GM18909 (cell line): ENCODE data around the gene SYT1.
A peak's percentile ranks its signal among the peaks of the same experiment; 100 is the strongest.
"Not testable (repeated sequence)": the region's sequence is repeated elsewhere in the genome, so short reads cannot be mapped to it uniquely, and the experiment has no call there.

Source experiments
- ATAC-seq: cut with Tn5 transposase; IDR thresholded peaks from one replicate; pipeline ENCODE4 v1.9.1; 2021; ENCODE audit warnings: mild to moderate bottlenecking; ENCODE audit not compliant: unreplicated experiment, poor library complexity

SYT1 gene

GRCh38 chr12:78964521-78964920, 99.9 kb downstream of the SYT1 start:
- ATAC-seq: no peak

DNA sequence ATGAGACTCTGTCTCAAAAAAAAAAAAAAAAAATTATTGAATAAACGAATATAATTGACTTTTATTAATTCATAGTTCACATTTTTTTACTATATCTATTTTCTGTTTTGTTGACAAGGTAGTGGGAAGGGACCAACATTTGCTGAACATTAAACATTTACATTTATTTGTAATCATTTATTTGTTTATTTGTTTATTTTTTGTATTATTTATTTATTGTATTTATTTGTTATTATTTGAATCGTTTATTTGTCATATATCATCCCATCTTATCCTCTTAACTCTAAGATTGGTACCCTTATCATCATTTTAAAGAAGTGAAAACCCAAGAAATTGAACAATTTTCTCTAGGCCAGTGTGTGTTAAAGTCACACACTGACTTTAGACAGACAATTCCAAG, 101.5 kb downstream of the SYT1 start:
- no peak for ATAC-seq

DNA sequence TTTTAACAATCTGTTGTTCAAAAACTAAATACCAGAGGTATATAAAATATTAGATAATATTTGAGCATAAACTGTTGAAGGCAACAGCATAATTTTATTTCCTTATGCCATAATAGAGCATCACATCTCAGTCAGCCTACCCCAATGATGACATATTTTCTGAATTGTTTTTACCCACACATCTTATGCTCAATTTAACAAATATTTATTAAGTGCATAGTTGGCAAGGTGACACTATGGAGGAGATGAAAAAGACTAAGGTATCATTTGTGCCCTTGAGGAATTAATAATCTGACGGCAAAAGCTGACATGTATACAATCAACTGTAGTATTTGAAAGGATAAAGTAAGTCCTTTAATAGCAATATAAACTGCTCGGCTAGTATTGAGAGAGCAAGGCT, 102.4 kb downstream of the SYT1 start:
- no peak for ATAC-seq

- ATAC-seq: no peak
Observed at GRCh38 chr12:78968226-78968625, 103.7 kb downstream of the SYT1 start.

DNA sequence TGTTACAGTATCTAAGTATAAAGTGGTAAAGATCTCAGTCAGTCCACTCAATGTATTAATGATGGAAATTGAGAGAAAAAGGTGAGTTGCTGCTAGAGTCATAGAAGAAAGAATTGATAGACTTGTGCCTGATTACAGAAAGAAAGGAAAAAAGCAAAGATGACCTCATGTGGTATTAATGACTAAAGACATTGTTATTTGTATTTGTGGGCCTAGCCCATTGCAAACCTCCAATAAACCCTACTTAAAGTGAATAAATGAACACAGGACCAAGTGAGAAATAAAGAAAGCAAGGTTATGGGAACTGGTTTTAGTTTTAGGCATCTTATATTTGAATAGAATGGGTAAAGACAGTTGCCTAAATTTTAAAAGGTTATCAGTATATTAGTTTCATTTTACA, 105.5 kb downstream of the SYT1 start:
- ATAC-seq: no peak

DNA sequence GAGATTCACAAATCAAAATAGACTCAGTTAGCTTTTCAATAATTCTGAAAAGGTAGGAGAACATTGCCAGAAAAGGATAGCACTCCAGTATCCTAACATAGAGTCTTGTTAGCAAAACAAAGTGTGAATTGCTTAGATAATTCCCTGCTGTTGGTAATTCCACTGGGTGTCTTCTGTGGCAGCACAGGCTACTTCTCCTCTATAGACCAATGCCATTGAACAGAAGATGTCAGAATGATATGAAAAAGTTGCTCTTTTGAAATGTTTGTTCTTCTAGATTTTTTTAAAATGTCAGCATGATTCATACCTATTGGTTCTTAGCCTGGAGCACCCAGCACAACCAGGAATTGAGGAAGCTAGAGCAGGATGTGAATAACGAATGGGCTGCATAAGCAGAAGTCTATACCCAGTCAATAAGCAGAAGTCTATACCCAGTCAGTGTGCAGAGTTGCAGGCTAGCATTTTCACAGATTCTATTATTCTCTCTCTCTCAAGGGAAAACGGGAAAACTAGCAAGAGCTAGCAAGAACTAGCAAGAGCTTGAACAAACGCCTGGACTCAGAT, 112.8 kb downstream of the SYT1 start:
- no peak for ATAC-seq

- no peak for ATAC-seq
Observed at GRCh38 chr12:78994168-78994791, 129.7 kb downstream of the SYT1 start.

GRCh38 chr12:79000501-79000900, 135.9 kb downstream of the SYT1 start:
- ATAC-seq: no peak

DNA sequence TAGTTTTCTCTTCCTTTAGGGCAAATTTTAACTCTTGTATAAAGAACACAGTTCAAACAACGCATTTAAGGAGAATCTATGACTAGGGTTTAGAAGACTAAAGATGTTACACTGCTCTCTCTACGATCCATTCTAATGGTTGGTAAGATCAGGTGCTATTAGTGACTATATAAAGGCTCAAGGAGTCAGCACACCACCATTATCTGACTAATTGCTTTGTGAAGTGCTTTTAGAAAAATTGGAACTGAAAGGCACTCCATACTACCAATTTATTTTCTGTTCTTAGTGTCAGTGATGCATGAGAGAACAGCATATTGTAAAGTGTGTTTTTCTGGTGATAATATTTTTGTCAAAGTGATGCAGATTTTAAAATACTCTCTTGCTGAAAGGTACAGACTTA, 136.8 kb downstream of the SYT1 start:
- ATAC-seq: no peak

- ATAC-seq: no peak
Observed at GRCh38 chr12:79006306-79006705, 141.7 kb downstream of the SYT1 start.

DNA sequence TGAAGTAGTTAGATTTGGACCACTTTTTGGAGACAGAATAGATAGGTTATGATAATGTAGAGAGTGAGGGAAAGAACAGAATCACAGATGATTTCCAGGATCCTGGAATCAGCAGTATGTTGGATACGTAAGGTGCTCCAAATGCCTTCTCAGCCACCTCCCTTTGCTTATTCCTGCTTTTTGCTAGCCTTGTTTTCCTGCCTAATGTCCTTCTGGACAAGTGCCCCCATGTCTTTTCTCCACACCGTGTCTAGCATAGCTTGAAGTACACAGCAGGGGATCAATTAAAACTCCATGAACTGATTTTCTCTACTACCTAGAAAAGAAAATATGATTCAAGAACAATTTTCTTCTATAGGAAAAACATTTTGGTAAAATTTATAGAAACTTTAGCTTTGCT, 144.0 kb downstream of the SYT1 start:
- ATAC-seq: no peak

- ATAC-seq: no peak
Observed at GRCh38 chr12:79012636-79013035, 148.1 kb downstream of the SYT1 start.

DNA sequence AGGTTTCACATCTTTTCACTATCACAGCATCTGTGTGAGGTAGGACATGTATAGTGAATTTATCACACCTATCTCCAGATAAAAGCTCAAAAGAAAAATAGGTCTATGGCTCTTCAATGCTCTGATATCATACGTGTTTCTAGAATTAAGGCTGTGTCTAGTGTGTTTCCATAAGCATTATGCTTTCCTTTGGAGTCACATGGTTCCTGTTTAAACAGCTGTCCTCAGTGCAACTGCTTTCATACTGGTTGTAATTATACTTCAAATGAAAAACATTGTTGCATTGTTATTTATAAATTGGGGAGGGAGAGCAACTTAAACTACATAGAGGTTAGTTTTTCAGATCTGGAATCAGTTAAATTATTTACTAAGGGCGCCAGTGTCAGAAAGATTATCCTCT, 151.6 kb downstream of the SYT1 start:
- no peak for ATAC-seq

GRCh38 chr12:79019672-79020071, 155.1 kb downstream of the SYT1 start:
- peak; percentile 82 for ATAC-seq

GRCh38 chr12:79020106-79020505, 155.5 kb downstream of the SYT1 start:
- ATAC-seq: peak; percentile 43

GRCh38 chr12:79021021-79021420, 156.4 kb downstream of the SYT1 start:
- no peak for ATAC-seq

DNA sequence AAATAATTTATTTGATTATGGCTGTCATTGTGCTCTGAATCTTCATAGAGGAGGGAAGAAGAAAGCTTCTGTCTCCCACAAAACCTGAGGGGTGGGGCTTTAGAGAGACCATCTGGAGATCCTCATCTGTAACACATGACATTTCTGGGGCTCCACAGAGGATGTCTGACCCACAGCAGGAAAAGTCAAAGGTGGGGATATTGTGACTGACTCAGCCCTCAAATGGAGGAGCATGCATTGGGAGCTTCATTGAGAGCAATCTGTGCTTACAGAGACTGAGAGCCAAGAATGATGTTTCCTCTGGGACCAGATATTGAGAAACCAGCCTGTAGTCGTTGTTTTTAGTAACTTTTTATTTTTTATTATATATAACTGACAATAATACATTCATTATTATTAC, 158.7 kb downstream of the SYT1 start:
- ATAC-seq: no peak

DNA sequence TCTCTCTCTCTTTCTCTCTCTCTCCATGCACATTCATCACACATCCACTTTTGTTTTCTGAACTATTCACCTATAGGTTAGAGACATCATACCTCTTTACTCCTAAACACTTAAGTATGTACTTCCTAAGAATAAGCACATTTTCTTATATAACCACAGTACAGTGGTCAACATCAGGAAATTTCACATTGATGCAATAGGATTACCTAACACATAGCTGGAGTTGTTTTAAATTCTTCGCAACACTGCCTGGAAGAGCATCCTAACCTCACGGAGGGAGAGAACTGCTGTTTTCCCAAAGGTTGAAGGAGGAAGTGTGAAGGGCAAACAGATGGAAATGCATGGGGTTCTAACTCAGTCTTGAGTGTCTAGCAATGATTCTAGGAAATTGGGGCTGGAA, 159.2 kb downstream of the SYT1 start:
- ATAC-seq: no peak

DNA sequence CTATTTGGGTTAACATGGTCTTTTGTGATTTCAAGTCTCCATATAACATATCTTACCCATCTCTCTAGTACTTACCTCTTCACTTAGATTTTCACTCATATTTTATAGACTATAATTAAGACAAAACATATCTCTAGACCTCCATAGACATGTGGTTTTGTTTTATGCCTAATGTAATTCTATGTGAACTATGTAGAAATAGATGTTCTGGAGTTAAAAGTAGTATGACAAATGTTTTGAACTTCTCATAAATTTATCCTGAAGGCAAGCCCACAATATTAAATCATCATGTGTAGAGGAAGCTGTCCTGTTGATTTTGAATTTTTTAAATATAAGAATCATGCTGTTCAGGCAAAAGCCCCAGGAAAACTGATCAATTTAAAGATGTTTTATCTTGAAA, 169.2 kb downstream of the SYT1 start:
- no peak for ATAC-seq

GRCh38 chr12:79044748-79045147, 180.2 kb downstream of the SYT1 start:
- not testable (repeated sequence) for ATAC-seq

- ATAC-seq: not testable (repeated sequence)
Observed at GRCh38 chr12:79045149-79045703, 180.7 kb downstream of the SYT1 start.

GRCh38 chr12:79046021-79046420, 181.4 kb downstream of the SYT1 start:
- ATAC-seq: no peak
